ENCODE data around the gene HLA-DMA.
A peak's percentile ranks its signal among the peaks of the same experiment; 100 is the strongest.

The HLA-DMA gene

GRCh38 chr6:32977272-32977952 lies 24.5 kb upstream of the HLA-DMA start:
- H3K9ac ChIP-seq (ENCODE audit: insufficient read length) = no peak overlapping the region
- H3K27ac ChIP-seq = peak overlapping the region; percentile 51; the same call in 1 of the 2 replicates
- no peak for TF ChIP-seq EZH2 (IDR thresholded peaks at IDR 0.05)
- TF ChIP-seq POLR2AphosphoS5 (IDR thresholded peaks at IDR 0.05; ENCODE audit: borderline replicate concordance, low read depth, low read length) = no peak; the same call in 1 of the 2 replicates
- no peak for TF ChIP-seq FOXP2 (optimal IDR thresholded peaks at IDR 0.05; ENCODE audit: control extremely low read depth, extremely low read length, insufficient read depth)
- no peak for DNase-seq (ENCODE audit: low read depth, low spot score)
- peaks cover 100% of the 10 kb centered on the region for H3K36me3 ChIP-seq (ENCODE audit: insufficient read depth, low read length)
- no peak overlapping the region for H3K4me3 ChIP-seq
- H3K9me3 ChIP-seq (ENCODE audit: low read depth, low read length) = no peaks in the 10 kb centered on the region

- Histone ChIP-seq H3K9ac (ENCODE audit: insufficient read length) (no peak overlapping the region), H3K27ac (no peak overlapping the region), H3K9me3 (ENCODE audit: low read depth, low read length) (no peaks in the 10 kb centered on the region), H3K36me3 (ENCODE audit: insufficient read depth, low read length) (peaks cover 93% of the 10 kb centered on the region), H3K4me3 (0 out of 2 replicates have a peak overlapping the region, but pooled peaks have one; percentile 0)
- TF ChIP-seq POLR2AphosphoS5 (IDR thresholded peaks at IDR 0.05; ENCODE audit: borderline replicate concordance, low read depth, low read length) (no peak), EZH2 (IDR thresholded peaks at IDR 0.05) (no peak), FOXP2 (optimal IDR thresholded peaks at IDR 0.05; ENCODE audit: control extremely low read depth, extremely low read length, insufficient read depth) (no peak)
- no peak for DNase-seq (ENCODE audit: low read depth, low spot score)
These were observed 23.6 kb upstream of the HLA-DMA start for GRCh38 chr6:32976334-32977069.

GRCh38 chr6:32975886-32976285 lies 23.0 kb upstream of the HLA-DMA start:
- Histone ChIP-seq H3K9me3 (ENCODE audit: low read depth, low read length) (no peaks in the 10 kb centered on the region), H3K27ac (0 out of 2 replicates have a peak overlapping the region, but pooled peaks have one; percentile 17), H3K4me3 (peak overlapping the region; percentile 88), H3K36me3 (ENCODE audit: insufficient read depth, low read length) (peaks cover 87% of the 10 kb centered on the region), H3K9ac (ENCODE audit: insufficient read length) (peak overlapping the region; percentile 94)
- no peak for TF ChIP-seq EZH2 (IDR thresholded peaks at IDR 0.05)
- no peak; the same call in 1 of the 2 replicates for TF ChIP-seq POLR2AphosphoS5 (IDR thresholded peaks at IDR 0.05; ENCODE audit: borderline replicate concordance, low read depth, low read length)
- no peak for DNase-seq (ENCODE audit: low read depth, low spot score)

GRCh38 chr6:32974541-32975308 lies 21.8 kb upstream of the HLA-DMA start:
- no peak overlapping the region for H3K27ac ChIP-seq
- H3K9me3 ChIP-seq (ENCODE audit: low read depth, low read length) = no peaks in the 10 kb centered on the region
- H3K4me3 ChIP-seq = peak overlapping the region; percentile 88
- H3K36me3 ChIP-seq (ENCODE audit: insufficient read depth, low read length) = peaks cover 75% of the 10 kb centered on the region
- peak overlapping the region; percentile 94 for H3K9ac ChIP-seq (ENCODE audit: insufficient read length)
- no peak for TF ChIP-seq FOXP2 (optimal IDR thresholded peaks at IDR 0.05; ENCODE audit: control extremely low read depth, extremely low read length, insufficient read depth)
- no peak for TF ChIP-seq EZH2 (IDR thresholded peaks at IDR 0.05)
- TF ChIP-seq POLR2AphosphoS5 (IDR thresholded peaks at IDR 0.05; ENCODE audit: borderline replicate concordance, low read depth, low read length) = no peak
- DNase-seq (ENCODE audit: low read depth, low spot score) = no peak

- no peaks in the 10 kb centered on the region for H3K9me3 ChIP-seq (ENCODE audit: low read depth, low read length)
- no peak for DNase-seq (ENCODE audit: low read depth, low spot score)
- H3K27ac ChIP-seq = no peak overlapping the region
These were observed 21.1 kb upstream of the HLA-DMA start for GRCh38 chr6:32974016-32974333.

GRCh38 chr6:32973144-32974015 lies 20.5 kb upstream of the HLA-DMA start:
- H3K36me3 ChIP-seq (ENCODE audit: insufficient read depth, low read length) = peaks cover 62% of the 10 kb centered on the region
- TF ChIP-seq FOXP2 (optimal IDR thresholded peaks at IDR 0.05; ENCODE audit: control extremely low read depth, extremely low read length, insufficient read depth) (no peak), POLR2AphosphoS5 (IDR thresholded peaks at IDR 0.05; ENCODE audit: borderline replicate concordance, low read depth, low read length) (no peak), EZH2 (IDR thresholded peaks at IDR 0.05) (no peak)
- DNase-seq (ENCODE audit: low read depth, low spot score) = no peak
- H3K9me3 ChIP-seq (ENCODE audit: low read depth, low read length) = no peaks in the 10 kb centered on the region
- peak overlapping the region; percentile 94 for H3K9ac ChIP-seq (ENCODE audit: insufficient read length)
- peak overlapping the region; percentile 92 for H3K27ac ChIP-seq
- peak overlapping the region; percentile 88 for H3K4me3 ChIP-seq

More at GRCh38 chr6:32974016-32974333, 21.1 kb upstream of the HLA-DMA start:
- no peak for TF ChIP-seq POLR2AphosphoS5 (IDR thresholded peaks at IDR 0.05; ENCODE audit: borderline replicate concordance, low read depth, low read length)
- no peak for TF ChIP-seq FOXP2 (optimal IDR thresholded peaks at IDR 0.05; ENCODE audit: control extremely low read depth, extremely low read length, insufficient read depth)
- no peak for TF ChIP-seq EZH2 (IDR thresholded peaks at IDR 0.05)
- peak overlapping the region; percentile 88 for H3K4me3 ChIP-seq
- H3K9ac ChIP-seq (ENCODE audit: insufficient read length) = peak overlapping the region; percentile 94
- H3K36me3 ChIP-seq (ENCODE audit: insufficient read depth, low read length) = peaks cover 68% of the 10 kb centered on the region

- peak overlapping the region; percentile 88 for H3K4me3 ChIP-seq
- H3K27ac ChIP-seq = peak overlapping the region; percentile 92
- no peaks in the 10 kb centered on the region for H3K9me3 ChIP-seq (ENCODE audit: low read depth, low read length)
- peaks cover 54% of the 10 kb centered on the region for H3K36me3 ChIP-seq (ENCODE audit: insufficient read depth, low read length)
- DNase-seq (ENCODE audit: low read depth, low spot score) = no peak
- TF ChIP-seq FOXP2 (optimal IDR thresholded peaks at IDR 0.05; ENCODE audit: control extremely low read depth, extremely low read length, insufficient read depth) = no peak
- peak; percentile 46 for TF ChIP-seq POLR2AphosphoS5 (IDR thresholded peaks at IDR 0.05; ENCODE audit: borderline replicate concordance, low read depth, low read length)
- TF ChIP-seq EZH2 (IDR thresholded peaks at IDR 0.05) = no peak
- H3K9ac ChIP-seq (ENCODE audit: insufficient read length) = peak overlapping the region; percentile 94
These were observed 19.7 kb upstream of the HLA-DMA start for GRCh38 chr6:32972353-32973143.
